GM19328 (cell line): ENCODE results near the gene IRGM.
A peak's percentile ranks its signal among the peaks of the same experiment; 100 is the strongest.
"Not testable (repeated sequence)": the region's sequence is repeated elsewhere in the genome, so short reads cannot be mapped to it uniquely, and the experiment has no call there.

Experiments used
- ATAC-seq: cut with Tn5 transposase; IDR thresholded peaks from one replicate; pipeline ENCODE4 v1.9.1; 2021; ENCODE audit warnings: mild to moderate bottlenecking, moderate library complexity; ENCODE audit not compliant: unreplicated experiment

IRGM gene, protein sequence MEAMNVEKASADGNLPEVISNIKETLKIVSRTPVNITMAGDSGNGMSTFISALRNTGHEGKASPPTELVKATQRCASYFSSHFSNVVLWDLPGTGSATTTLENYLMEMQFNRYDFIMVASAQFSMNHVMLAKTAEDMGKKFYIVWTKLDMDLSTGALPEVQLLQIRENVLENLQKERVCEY

DNA sequence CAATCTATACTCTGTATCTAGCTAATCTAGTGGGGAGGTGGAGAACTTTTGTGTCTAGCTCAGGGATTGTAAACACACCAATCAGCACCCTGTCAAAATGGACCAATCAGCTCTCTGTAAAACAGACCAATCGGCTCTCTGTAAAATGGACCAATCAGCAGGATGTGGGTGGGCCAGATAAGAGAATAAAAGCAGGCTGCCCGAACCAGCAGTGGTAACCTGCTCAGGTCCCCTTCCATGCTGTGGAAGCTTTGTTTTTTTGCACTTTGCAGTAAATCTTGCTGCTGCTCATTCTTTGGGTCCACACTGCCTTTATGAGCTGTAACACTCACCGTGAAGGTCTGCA, at the start of gene IRGM:
IRGM (plus strand) TSS at position 214 of the 346 bp plus-strand sequence. CDS start 1,603 bp downstream, outside the sequence.
- ATAC-seq = not testable (repeated sequence)

DNA sequence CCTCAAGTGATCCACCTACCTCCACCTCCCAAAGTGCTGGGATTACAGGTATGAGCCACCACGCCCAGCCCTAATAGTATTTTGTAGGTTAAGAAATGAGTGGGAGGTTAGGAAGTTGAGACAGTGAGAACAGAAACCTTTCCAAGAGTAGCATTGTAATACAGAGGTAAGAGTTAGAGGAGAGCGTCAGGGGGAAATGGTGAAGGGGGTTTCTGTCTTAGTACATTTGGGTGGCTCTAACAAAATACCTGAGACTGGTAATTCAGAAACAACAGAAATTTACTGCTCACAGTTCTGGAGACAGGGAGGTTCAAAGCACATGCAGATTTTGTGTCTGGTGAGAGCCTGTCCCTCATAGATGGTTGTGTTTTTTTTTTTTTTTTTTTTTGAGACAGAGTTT, 48.9 kb upstream of the IRGM start:
- ATAC-seq = no peak

DNA sequence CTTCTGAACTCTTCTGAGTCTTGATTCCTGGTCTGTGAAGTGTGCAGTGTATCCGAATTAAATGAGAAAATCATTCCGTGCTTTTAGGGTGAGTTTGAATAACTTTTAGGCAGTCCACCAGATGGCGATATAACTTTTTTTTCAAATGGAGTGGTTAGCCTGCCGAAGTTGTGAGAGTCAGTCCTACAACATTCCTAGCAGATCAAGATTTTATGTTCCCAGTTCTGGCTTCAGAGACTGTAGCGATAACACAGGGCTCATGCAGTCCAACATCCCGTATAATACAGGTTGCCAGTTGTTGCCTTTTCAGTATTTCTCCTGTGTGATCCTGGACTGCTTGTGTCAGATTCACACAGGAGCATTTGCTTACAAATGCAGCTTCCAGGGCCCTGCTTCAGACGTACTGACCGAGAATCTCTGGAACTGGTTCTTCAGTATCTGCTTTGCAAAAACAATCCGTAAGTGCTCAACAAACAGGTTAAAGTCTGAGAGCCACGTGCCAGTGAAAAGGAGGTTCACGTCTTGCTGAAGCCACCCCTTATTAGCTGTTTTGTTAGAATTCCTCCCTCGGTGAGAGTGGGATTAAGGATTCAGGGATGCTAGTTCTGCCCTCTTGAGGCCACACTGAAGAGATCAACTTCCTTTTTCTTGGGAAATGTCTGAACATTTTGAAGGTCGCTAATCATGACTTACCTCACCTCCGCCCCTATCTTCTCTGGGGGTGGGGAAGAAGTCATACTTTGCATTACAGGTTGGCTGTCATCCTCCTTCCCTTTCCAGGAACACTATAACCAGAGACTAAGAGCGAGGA, 45.0 kb upstream of the IRGM start:
- no peak for ATAC-seq

DNA sequence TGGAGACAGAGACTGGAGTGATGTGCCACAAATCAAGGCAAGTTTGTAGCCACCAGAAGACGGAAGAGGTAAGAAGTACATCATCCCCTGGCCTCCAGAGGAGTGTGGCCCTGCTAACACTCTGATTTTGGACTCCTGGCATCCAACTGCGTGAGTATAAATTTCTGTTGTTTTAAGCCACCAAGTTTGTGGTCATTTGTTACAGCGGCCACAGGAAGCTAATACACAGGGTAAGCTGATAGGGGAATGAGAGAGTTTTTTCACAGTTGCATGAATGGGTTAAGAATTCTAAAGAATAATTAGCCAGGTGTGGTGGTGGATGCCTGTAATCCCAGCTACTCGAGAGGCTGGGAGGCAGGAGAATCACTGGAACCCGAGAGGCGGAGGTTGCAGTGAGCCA, 41.9 kb upstream of the IRGM start:
- no peak for ATAC-seq

DNA sequence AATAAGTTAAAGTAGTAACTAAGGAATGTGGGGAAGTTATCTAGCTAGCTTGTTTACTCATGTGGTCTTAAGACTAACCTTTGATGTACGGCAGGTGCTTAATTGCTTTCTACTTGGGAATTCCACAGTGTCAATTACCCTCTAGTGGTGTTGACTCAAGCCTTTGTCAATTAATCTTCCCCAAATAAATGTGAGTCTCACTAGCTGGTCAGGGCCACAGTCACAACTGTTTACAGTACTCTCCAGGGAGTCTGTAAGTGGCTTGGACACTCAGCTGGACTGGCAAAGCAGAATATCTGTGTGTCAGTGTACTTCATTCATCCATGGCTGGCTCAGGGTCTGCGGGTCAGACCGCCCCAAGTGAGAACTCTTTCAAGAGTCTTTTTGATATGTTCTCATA, 37.0 kb upstream of the IRGM start:
- ATAC-seq = no peak

DNA sequence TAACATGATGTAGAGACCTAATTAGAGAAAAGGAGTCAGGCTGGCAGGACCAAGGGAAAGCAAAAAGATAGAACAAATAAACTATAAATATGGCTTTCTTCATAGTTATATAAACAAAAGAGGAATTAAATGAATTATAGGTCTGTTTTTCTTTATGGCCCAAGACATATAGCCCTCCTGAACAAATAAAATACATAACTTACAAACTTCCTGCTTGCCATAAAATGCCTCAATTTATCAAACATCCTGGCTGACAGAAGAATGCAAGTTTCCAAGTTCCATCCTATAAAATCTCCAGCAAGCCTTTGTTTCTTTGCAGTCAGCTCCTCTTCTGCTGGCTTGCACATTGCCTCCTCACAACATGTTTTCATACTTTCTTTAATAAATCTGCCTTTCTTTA, 31.3 kb upstream of the IRGM start:
- no peak for ATAC-seq

DNA sequence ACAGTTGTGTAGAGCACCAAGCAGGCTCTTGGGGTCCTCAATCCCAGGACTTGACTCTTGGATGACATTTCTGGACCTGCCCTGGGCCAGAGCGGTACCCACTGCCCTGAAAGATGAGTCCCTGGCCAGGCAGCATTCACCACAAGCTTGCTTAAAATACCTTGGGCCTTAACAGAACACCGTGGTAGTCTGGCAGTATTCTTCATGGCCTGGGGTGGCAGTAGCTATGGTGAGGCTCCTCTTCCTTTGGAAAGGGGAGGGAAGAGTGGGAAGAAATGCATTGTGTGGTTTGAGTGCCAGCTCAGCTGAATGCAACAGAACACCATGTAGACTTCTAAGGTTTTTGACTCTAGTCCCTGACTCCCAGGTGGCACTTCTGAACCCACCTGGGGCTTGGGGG, 29.4 kb upstream of the IRGM start:
- ATAC-seq = no peak

DNA sequence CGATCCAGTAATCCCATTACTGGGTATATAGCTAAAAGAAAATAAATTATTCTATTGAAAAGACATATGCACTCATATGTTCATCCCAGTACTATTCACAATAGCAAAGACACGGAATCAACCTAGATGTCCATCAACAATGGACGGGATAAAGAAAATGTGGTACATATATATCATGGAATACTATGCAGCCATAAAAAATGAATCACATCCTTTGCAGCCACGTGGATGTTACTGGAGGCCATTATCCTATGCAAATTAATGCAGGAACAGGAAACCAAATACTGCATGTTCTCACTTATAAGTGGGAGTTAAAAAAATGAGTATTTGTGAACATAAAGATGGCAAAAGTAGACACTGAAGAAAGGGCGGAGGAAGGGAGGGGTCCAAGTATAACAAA, 16.6 kb upstream of the IRGM start:
- no peak for ATAC-seq

DNA sequence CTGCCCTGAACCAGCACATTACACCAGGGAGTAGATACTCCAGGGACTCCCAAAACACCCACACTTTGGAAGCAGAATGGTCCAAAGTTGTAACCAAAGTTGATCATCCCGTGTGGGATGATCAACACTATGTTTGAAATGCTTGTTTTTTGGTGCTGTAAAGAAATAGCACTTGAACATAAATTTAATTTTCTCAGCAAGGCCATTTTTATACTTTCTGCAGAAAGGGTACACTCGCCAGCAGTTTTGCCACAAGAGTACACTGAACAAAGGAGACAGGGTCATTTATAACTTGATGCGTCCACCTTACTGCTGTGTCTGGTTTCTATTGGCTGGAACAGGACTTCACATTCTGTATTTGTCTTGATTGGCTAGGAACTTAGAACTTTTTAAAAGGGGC, 14.5 kb upstream of the IRGM start:
- ATAC-seq = not testable (repeated sequence)

DNA sequence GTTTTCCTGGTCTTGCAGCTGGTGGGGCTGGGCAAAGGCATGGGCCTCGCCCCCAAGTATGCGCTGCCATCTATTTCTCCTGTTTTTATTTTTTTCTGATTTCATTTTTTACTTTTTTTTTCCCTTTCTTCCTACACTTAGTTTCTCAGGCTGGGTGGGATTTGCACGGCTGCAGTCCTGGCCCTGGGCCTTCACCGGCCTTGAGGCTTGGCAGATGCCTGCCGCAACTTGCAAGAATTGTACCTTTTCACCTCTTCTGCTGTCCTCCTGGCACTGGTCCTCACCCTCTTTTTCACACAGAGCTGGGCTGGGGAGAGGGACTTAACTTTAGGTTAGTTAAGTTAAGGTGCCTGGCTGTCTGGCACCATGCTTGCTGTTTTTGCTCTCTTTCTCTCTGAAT, 10.3 kb upstream of the IRGM start:
- no peak for ATAC-seq

DNA sequence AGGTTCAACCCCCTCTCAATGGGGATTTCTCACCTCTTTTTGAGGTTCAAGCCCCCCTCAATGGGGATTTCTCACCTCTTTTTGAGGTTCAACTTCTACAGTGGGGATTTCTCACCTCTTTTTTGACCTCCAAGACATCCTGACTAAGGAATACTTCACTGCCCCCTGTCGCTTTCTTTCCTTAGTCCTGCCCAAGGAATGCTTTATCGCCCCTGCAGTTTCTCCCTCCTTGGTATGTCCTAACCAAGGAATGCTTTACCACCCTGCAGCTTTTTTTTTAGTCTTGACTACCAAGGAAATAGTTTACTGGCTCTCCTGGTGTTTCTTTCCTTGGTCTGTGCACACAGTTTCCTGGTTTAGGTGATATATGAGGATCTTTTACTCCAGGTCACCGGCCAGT, 9.6 kb upstream of the IRGM start:
- ATAC-seq = no peak

DNA sequence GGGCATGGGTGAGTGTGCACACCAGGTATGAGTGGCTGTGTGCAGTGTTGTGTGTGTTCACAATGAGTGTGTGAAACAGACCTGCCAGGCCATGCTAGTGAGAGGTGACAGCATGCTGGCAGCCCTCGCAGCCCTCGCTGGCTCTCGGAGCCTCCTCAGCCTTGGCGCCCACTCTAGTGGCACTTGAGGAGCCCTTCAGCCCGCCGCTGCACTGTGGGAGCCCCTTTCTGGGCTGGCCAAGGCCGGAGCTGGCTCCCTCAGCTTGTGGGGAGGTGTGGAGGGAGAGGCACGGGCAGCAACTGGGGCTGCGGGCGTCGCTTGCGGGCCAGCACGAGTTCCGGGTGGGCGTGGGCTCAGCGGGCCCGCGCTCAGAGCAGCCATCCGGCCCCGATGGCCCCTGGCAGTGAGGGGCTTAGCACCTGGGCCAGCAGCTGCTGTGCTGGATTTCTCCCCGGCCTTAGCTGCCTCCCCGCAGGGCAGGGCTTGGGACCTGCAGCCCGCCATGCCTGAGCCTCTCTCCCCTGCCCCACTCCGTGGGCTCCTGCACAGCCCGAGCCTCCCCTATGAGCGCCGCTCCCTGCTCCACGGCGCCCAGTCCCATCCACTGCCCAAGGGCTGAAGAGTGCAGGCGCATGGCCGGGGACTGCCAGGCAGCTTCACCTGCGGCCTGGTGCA, 999 bp upstream of the IRGM start:
- ATAC-seq = not testable (repeated sequence)

DNA sequence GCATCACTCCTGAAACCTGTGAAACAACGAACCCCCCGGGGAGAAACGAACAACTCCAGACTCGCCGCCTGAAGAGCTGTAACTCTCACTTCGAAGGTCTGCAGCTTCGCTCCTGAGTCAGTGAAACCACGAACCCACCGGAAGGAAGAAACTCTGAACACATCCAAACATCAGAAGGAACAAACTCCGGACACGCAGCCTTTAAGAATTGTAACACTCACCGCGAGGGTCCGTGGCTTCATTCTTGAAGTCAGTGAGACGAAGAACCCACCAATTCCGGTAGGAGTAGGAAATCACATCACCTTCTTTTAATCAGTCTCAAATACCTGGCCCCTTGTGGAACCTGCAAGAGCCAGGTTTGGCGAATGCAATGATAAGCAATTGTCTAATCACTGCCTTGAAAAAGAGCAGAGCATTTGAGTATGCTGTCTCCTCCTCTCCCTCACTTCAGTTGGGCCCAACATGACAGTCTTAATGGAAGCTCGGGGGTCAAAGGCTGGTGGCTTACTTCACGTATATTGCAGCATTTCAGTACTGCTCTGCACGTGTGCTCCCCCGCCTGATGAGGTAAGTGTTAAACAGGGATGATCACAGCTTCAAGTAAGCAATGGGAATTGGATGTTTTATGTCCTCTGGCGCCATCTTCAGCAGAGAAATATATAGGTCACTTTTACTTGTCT, 473 bp downstream of the IRGM start:
- ATAC-seq = peak; percentile 88

DNA sequence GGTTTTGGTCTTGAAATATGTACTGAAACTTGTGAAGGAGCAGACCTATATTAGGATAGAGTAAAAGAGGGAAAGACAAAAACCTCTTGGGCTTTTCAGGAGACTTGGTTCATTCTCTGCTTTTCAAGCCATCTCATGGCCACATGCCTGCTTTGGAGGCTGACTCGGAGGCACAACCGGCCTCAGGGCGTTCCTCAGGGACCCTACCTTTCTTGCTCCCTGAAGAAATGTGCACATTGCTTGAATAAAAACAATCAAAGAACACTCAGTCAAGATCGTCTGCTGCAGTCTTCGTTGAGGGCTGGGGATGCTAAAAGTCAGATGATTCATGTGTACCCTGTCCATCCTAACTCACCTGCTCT, 994 bp downstream of the IRGM start:
- no peak for ATAC-seq

DNA sequence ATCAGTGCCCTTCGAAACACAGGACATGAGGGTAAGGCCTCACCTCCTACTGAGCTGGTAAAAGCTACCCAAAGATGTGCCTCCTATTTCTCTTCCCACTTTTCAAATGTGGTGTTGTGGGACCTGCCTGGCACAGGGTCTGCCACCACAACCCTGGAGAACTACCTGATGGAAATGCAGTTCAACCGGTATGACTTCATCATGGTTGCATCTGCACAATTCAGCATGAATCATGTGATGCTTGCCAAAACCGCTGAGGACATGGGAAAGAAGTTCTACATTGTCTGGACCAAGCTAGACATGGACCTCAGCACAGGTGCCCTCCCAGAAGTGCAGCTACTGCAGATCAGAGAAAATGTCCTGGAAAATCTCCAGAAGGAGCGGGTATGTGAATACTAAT, 1.9 kb downstream of the IRGM start:
- ATAC-seq = no peak

DNA sequence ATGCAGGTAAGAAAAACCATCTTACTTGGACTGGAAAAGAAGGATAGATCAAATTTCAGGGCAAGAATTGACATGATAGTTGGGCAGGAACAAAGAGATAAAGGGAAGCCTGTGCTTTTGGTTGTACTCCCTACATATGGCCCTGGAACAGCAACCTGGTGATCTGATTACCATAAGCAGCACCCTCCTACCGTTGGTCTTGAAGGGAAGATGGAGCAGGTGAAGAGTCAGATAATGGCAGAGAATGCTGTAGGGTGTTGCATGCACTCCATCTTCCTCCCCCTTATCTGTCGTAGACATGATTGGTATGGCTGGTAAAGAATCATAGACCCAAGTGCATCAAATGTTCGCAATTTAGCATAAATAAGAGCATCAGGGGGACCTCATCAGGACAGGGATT, 4.7 kb downstream of the IRGM start:
- ATAC-seq = no peak

DNA sequence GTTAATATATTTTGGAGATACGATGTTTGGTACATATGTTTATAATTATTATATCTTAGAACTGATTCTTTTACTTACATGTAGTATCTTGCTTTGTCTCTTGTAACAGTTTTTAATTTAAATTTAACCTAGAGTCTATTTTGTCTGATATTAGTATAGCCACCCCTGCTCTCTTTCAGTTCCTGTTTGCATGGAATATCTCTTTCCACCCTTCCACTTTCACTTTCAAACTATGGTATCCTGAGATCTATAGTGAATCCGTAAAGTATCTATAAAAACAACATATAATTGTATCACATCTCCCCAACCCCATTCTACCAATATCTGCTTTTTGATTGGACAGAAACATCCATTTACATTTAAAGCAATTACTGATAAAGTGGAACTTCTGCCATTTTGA, 7.2 kb downstream of the IRGM start:
- ATAC-seq = no peak

DNA sequence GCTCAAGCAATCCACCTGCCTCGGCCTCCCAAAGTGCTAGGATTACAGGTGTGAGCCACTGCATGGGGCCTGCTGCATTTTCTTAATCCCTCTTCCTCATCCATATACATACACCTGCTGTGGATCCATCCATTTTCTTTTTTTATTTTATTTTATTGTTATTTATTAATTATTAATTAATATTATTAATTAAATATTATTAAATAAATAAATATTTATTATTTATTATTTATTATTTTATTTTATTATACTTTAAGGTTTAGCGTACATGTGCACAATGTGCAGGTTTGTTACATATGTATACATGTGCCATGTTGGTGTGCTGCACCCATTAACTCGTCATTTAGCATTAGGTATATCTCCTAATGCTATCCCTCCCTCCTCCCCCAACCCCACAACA, 10.4 kb downstream of the IRGM start:
- not testable (repeated sequence) for ATAC-seq

DNA sequence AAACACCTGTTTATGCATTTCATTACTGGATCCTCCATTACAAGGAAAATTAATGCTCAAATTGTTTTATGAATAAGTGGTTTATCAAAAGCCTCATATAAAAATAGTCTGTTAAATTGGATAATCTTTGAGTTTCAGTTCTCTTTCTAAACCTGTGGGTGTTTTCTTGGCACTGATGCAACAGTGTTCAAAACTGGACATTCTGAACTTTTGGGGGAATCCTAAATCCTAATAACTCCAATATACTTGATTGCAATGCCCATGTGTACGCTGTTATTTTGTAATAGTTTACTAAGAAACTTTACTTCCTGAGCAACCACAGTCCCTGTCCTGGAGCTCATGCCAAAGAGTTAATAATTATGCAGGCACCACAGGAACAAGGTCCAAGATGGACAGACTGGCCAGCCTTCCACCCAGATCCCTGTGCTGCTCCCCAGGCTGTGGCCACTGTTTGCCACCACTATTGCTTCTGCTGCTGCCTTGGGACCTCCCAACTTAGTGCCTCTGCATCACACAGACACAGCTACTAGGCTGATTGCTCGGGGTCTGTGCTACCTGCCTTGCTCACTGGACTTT, 14.0 kb downstream of the IRGM start:
- ATAC-seq = no peak

DNA sequence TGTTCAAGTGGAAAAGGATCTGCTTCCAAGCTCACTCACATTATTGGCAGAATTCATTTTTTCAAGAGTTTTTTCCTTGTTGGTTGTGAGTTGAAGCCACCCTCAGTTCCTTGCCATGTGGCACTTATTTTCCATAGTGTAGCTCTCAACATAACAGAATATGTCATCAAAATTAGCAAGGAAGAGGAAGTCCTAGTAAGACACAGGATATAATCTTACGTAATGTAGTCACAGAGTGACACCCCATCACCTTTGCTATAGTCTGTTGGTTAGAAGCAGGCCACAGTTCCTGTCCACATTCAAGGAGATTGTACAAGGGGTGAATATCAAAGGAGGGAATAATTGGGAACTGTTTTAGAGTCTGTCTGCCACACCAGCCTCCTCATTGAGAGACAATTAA, 15.7 kb downstream of the IRGM start:
- no peak for ATAC-seq

DNA sequence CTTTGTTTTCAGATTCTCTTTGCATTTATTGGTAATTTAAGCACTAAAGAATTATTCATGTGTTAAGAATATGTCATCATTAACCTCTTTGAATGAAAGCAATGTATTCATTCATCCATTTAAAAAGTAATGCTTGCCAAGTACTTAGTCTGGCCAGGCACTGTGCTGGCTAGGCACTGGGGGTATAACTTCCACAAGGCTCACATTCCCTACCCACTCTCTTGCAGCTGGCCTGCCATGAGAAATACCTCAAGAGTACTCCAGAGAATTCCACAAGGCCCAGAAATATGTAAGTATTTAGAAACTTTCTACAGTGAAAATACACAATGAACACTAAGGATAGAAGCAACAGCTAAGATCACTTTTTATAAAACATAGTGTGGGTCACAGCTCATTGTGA, 33.0 kb downstream of the IRGM start:
- ATAC-seq = no peak
